ENCODE measurements around the gene FBXO47. TPM values are rescaled to one million over a fixed set of nuclear protein-coding genes. Genes with fewer than 3 reads are reported as not detected.

Gene FBXO47
- total and polyA plus RNA-seq, 9 of the 15 experiments (the other 6 are each of a cell fraction or from before 2014, with no cell fraction given), result not detected

GRCh38 chr17:39001703-39002637 is 34.8 kb upstream of the FBXO47 start (continued):
- TF ChIP-seq MYBL2 (IDR thresholded peaks at IDR 0.05; ENCODE audit: low read depth) (no peak), MYBL2 (CRISPR knock-in tag; IDR thresholded peaks at IDR 0.05; ENCODE audit: borderline replicate concordance) (no peak), KAT7 (CRISPR knock-in tag; IDR thresholded peaks at IDR 0.05; ENCODE audit: borderline replicate concordance) (no peak), BRF2 (IDR thresholded peaks at IDR 0.05; ENCODE audit: borderline replicate concordance, insufficient read depth, insufficient read length) (no peak), ARID2 (IDR thresholded peaks at IDR 0.05) (no peak), U2AF1 (optimal IDR thresholded peaks at IDR 0.05; ENCODE audit: low read depth, low read length) (no peak)

GRCh38 chr17:39000021-39000601 is 32.9 kb upstream of the FBXO47 start:
- ChIA-PET CTCF (ENCODE audit: low intra/inter-chr PET ratio) (no interaction called here), POLR2A (interaction anchor here (0.7 to 1.4 kb wide), 2 partner anchors 16 to 151 kb away, joined by 4 read pairs; partner anchors contain the start of gene PLXDC1)
- DNase-seq (ENCODE audit: extremely low read depth in 1 of 4, low spot score in 3 of 4) (no peak), ATAC-seq (no peak), FAIRE-seq (no peak)
- intact Hi-C loops (cut with micrococcal nuclease), result no loop called here
- no peak overlapping the region for H3K9ac ChIP-seq (ENCODE audit: insufficient read depth in 1 of 2, low read depth in 2 of 2, low read length in 2 of 2)
- no peak overlapping the region for H3K27ac ChIP-seq (ENCODE audit: extremely low read depth, low read depth, low read length)
- peaks cover 24 to 30% of the 10 kb centered on the region in 2 experiments for H3K4me1 ChIP-seq (replicated peaks in 1 of 2; ENCODE audit: control insufficient read depth in 2 of 2, insufficient read depth in 2 of 2, low read length in 2 of 2)
- H3K9me3 ChIP-seq (replicated peaks; ENCODE audit: control insufficient read depth, insufficient read depth, low read depth, low read length), result peaks cover 11% of the 10 kb centered on the region
- H2AFZ ChIP-seq (ENCODE audit: low read depth, low read length), result peak overlapping the region; percentile 48
- no peaks in the 10 kb centered on the region for H3K9me1 ChIP-seq (ENCODE audit: control insufficient read depth, insufficient read depth, low read length)
- H4K20me1 ChIP-seq (replicated peaks; ENCODE audit: control insufficient read depth, insufficient read depth, low read length), result no peaks in the 10 kb centered on the region
- no peaks in the 10 kb centered on the region for H3K36me3 ChIP-seq (ENCODE audit: control insufficient read depth, insufficient read depth, low read length)
- no peak overlapping the region for H3K4me3 ChIP-seq
- no peak overlapping the region for H3K4me2 ChIP-seq (ENCODE audit: insufficient read depth, low read length)
- in situ Hi-C loops (cut with MboI), result no loop called here
- BruUV-seq (replicated peaks), result no TSS peak
- no peaks in the 10 kb centered on the region for H3K79me2 ChIP-seq (ENCODE audit: control insufficient read depth, insufficient read depth, low read length)
- WGBS (ENCODE audit: insufficient coverage, low coverage, missing lambda C conversion rate), result 41% methylated on average over 4 of the region's 4 CpGs
- no peaks in the 10 kb centered on the region for H3K27me3 ChIP-seq (ENCODE audit: control insufficient read depth in 2 of 2, insufficient read depth in 2 of 2, low read length in 2 of 2)
- TF ChIP-seq RFX1 (IDR thresholded peaks at IDR 0.05) (no peak), CXXC5 (CRISPR knock-in tag; IDR thresholded peaks at IDR 0.05) (no peak), ESRRA (IDR thresholded peaks at IDR 0.05; ENCODE audit: borderline replicate concordance, low read depth) (no peak), PBX2 (CRISPR knock-in tag; IDR thresholded peaks at IDR 0.05; ENCODE audit: low read depth) (no peak), PBX2 (tag; conservative IDR thresholded peaks at IDR 0.05; ENCODE audit: low read depth) (no peak), ETV5 (CRISPR knock-in tag; IDR thresholded peaks at IDR 0.05; ENCODE audit: low read depth) (no peak), DACH1 (IDR thresholded peaks at IDR 0.05; ENCODE audit: partially characterized antibody) (no peak)
- TF ChIP-seq, protein P1, sequence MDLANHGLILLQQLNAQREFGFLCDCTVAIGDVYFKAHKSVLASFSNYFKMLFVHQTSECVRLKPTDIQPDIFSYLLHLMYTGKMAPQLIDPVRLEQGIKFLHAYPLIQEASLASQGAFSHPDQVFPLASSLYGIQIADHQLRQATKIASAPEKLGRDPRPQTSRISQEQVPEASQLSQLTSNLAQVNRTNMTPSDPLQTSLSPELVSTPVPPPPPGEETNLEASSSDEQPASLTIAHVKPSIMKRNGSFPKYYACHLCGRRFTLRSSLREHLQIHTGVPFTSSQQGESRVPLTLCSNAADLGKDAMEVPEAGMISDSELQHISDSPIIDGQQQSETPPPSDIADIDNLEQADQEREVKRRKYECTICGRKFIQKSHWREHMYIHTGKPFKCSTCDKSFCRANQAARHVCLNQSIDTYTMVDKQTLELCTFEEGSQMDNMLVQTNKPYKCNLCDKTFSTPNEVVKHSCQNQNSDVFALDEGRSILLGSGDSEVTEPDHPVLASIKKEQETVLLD (IDR thresholded peaks at IDR 0.05), result no peak

All from K562 (cell line).